ENCODE measurements around the gene RIN1.

RIN1 gene

DNA sequence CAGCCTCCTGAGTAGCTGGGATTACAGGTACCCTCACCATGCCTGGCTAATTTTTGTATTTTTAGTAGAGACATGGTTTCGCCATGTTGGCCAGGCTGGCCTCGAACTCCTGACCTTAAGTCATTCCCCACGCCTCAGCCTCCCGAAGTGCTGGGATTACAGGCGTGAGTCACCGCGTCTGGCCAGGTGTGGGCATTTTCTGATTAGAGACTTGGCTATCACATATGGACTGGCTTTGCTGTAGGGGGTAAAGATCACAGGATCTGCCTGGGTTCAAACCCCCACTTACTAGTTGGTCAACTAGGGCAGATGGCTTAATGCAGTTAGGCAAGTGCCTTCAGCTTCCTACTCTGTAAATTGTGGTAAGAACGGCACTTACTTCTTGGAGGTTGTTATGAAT, 25.9 kb downstream of the RIN1 start:
- Histone ChIP-seq H3F3A (ENCODE audit: low read depth) (no peaks in the 10 kb centered on the region), H3K36me3 (ENCODE audit: insufficient read depth, low read length) (no peaks in the 10 kb centered on the region), H3K27me3 (ENCODE audit: insufficient read depth, low read length, poor library complexity, severe bottlenecking) (no peaks in the 10 kb centered on the region), H3K9ac (ENCODE audit: low read depth, low read length, poor library complexity, severe bottlenecking) (no peak overlapping the region), H3K9me2 (replicated peaks; ENCODE audit: low read depth, low read length) (no peaks in the 10 kb centered on the region), H2AFZ (ENCODE audit: low read length) (no peak overlapping the region), H4K20me1 (ENCODE audit: insufficient read depth, low read length, poor library complexity, severe bottlenecking) (no peaks in the 10 kb centered on the region), H3K79me2 (ENCODE audit: insufficient read depth, low read length) (no peaks in the 10 kb centered on the region), H3K4me2 (ENCODE audit: low read depth, low read length, poor library complexity, severe bottlenecking) (no peak overlapping the region), H3K4me3 (ENCODE audit: low read length, poor library complexity, severe bottlenecking) (no peak overlapping the region), H3K9me3 (ENCODE audit: insufficient read depth, low read depth, low read length) (no peaks in the 10 kb centered on the region), H3K4me1 (ENCODE audit: insufficient read depth, low read length, poor library complexity, severe bottlenecking) (peaks cover 18% of the 10 kb centered on the region)
- TF ChIP-seq, protein P1, sequence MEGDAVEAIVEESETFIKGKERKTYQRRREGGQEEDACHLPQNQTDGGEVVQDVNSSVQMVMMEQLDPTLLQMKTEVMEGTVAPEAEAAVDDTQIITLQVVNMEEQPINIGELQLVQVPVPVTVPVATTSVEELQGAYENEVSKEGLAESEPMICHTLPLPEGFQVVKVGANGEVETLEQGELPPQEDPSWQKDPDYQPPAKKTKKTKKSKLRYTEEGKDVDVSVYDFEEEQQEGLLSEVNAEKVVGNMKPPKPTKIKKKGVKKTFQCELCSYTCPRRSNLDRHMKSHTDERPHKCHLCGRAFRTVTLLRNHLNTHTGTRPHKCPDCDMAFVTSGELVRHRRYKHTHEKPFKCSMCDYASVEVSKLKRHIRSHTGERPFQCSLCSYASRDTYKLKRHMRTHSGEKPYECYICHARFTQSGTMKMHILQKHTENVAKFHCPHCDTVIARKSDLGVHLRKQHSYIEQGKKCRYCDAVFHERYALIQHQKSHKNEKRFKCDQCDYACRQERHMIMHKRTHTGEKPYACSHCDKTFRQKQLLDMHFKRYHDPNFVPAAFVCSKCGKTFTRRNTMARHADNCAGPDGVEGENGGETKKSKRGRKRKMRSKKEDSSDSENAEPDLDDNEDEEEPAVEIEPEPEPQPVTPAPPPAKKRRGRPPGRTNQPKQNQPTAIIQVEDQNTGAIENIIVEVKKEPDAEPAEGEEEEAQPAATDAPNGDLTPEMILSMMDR (conservative IDR thresholded peaks at IDR 0.05; ENCODE audit: low read length) = no peak
- TF ChIP-seq EZH2phosphoT487 (IDR thresholded peaks at IDR 0.05; ENCODE audit: borderline replicate concordance) = no peak

GRCh38 chr11:66309475-66309874, 26.8 kb downstream of the RIN1 start:
- Histone ChIP-seq H3K9me2 (replicated peaks; ENCODE audit: low read depth, low read length) (no peaks in the 10 kb centered on the region), H2AFZ (ENCODE audit: low read length) (no peak overlapping the region), H3K4me3 (ENCODE audit: low read length, poor library complexity, severe bottlenecking) (no peak overlapping the region), H3K9ac (ENCODE audit: low read depth, low read length, poor library complexity, severe bottlenecking) (no peak overlapping the region), H3F3A (ENCODE audit: low read depth) (no peaks in the 10 kb centered on the region), H3K4me2 (ENCODE audit: low read depth, low read length, poor library complexity, severe bottlenecking) (no peak overlapping the region), H4K20me1 (ENCODE audit: insufficient read depth, low read length, poor library complexity, severe bottlenecking) (no peaks in the 10 kb centered on the region), H3K36me3 (ENCODE audit: insufficient read depth, low read length) (no peaks in the 10 kb centered on the region), H3K27me3 (ENCODE audit: insufficient read depth, low read length, poor library complexity, severe bottlenecking) (no peaks in the 10 kb centered on the region), H3K79me2 (ENCODE audit: insufficient read depth, low read length) (no peaks in the 10 kb centered on the region), H3K4me1 (ENCODE audit: insufficient read depth, low read length, poor library complexity, severe bottlenecking) (peaks cover 16% of the 10 kb centered on the region), H3K9me3 (ENCODE audit: insufficient read depth, low read depth, low read length) (no peaks in the 10 kb centered on the region)
- no peak for TF ChIP-seq EZH2phosphoT487 (IDR thresholded peaks at IDR 0.05; ENCODE audit: borderline replicate concordance)
- TF ChIP-seq, protein P1 (conservative IDR thresholded peaks at IDR 0.05; ENCODE audit: low read length) = no peak

DNA sequence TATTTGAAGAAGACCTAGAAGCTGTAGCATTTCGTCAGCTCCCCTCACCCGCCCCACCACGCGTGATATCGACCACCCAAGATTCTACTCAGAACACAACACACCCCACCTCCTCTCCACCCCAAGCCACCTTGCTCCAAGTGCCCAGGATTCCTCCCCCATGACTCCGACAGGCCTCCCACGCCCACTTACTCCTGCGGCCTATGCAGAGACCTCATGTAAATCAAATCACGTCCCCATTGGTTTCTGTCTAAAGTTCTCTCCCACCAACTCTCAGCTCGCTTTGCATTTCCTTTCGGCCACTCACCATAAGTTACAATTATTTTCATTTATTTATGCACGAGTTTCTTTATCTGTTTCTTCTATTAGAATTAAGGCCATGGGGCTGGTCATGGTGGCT, 33.6 kb downstream of the RIN1 start:
- H3K27me3 ChIP-seq (ENCODE audit: insufficient read depth, low read length, poor library complexity, severe bottlenecking) = no peaks in the 10 kb centered on the region
- H3K9me3 ChIP-seq (ENCODE audit: insufficient read depth, low read depth, low read length) = no peaks in the 10 kb centered on the region
- no peaks in the 10 kb centered on the region for H3K9me2 ChIP-seq (replicated peaks; ENCODE audit: low read depth, low read length)
- H3K4me2 ChIP-seq (ENCODE audit: low read depth, low read length, poor library complexity, severe bottlenecking) = no peak overlapping the region
- H3K36me3 ChIP-seq (ENCODE audit: insufficient read depth, low read length) = no peaks in the 10 kb centered on the region
- H3K4me1 ChIP-seq (ENCODE audit: insufficient read depth, low read length, poor library complexity, severe bottlenecking) = no peaks in the 10 kb centered on the region
- H3K79me2 ChIP-seq (ENCODE audit: insufficient read depth, low read length) = no peaks in the 10 kb centered on the region
- H3K9ac ChIP-seq (ENCODE audit: low read depth, low read length, poor library complexity, severe bottlenecking) = no peak overlapping the region
- TF ChIP-seq EZH2phosphoT487 (IDR thresholded peaks at IDR 0.05; ENCODE audit: borderline replicate concordance) = no peak
- TF ChIP-seq, protein P1 (conservative IDR thresholded peaks at IDR 0.05; ENCODE audit: low read length) = no peak
- no peak overlapping the region for H3K4me3 ChIP-seq (ENCODE audit: low read length, poor library complexity, severe bottlenecking)
- H4K20me1 ChIP-seq (ENCODE audit: insufficient read depth, low read length, poor library complexity, severe bottlenecking) = no peaks in the 10 kb centered on the region
- H3F3A ChIP-seq (ENCODE audit: low read depth) = no peaks in the 10 kb centered on the region
- H2AFZ ChIP-seq (ENCODE audit: low read length) = no peak overlapping the region

All from Loucy (cell line).